ENCODE data around the gene TCP11L2. TPM values are rescaled to one million over a fixed set of nuclear protein-coding genes. Genes with fewer than 3 reads are reported as not detected.
A peak's percentile ranks its signal among the peaks of the same experiment; 100 is the strongest.

Gene TCP11L2
- total RNA-seq, 2 experiments from 2014 or later = 139 to 144 TPM

GRCh38 chr12:106297075-106297474 is 5.5 kb upstream of the TCP11L2 start:
- CTCF ChIA-PET = interaction anchor here (1.5 to 3.0 kb wide), 4 partner anchors 14 to 73 kb away, joined by 5 to 14 read pairs (median 8); partner anchors contain the start of gene POLR3B
- Mint-ChIP-seq H3K4me1 (ENCODE audit: low read depth) (peaks cover 25% of the 10 kb centered on the region), H3K36me3 (ENCODE audit: low read depth) (peaks cover 6% of the 10 kb centered on the region), H3K4me3 (no peak overlapping the region), H3K9me3 (no peaks in the 10 kb centered on the region), H3K27me3 (no peaks in the 10 kb centered on the region), H3K27ac (peak overlapping the region; percentile 40)
- Histone ChIP-seq H3K36me3 (ENCODE audit: insufficient read depth, low read length) (no peaks in the 10 kb centered on the region), H3K27me3 (ENCODE audit: control insufficient read depth in 1 of 2, insufficient read depth in 2 of 2, low read length in 2 of 2) (no peaks in the 10 kb centered on the region), H3K4me3 (ENCODE audit: low read length) (no peak overlapping the region), H3K27ac (ENCODE audit: low read depth in 1 of 2, low read length in 2 of 2) (no peak overlapping the region), H3K4me1 (ENCODE audit: insufficient read depth, low read length) (peaks cover 16% of the 10 kb centered on the region), H3K9me3 (ENCODE audit: control insufficient read depth in 1 of 2, insufficient read depth in 1 of 2, low read length in 2 of 2) (no peaks in the 10 kb centered on the region)
- no peak for TF ChIP-seq CTCF (IDR thresholded peaks at IDR 0.05)
- intact Hi-C loops (cut with DNase I, micrococcal nuclease) = no loop called here
- POLR2A ChIA-PET = interaction anchor here (0.8 to 1.9 kb wide), 5 partner anchors 12 to 70 kb away, joined by 3 to 7 read pairs (median 4); partner anchors contain the start of gene POLR3B
- no peak for ATAC-seq (ENCODE audit: poor library complexity)
- no peak for DNase-seq

DNA sequence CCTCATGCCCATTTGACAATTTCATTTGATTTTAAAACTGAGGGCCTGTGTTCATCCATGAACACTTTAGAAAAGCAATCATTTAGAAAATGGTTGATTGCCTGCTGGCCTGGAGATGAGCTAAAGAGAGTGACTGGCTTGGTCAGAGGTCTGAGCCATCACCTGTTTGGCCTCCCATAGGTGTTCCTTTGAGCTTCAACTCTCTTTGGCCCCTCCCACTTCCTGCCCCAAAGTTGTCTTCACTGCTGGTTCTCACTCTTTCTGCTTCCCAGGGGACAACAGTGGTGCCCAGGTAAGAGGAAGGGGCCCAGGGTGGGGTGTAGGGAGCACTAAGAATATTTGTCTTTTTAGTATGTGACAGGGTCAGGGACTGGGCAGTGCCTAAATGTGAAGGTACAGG is 4.9 kb upstream of the TCP11L2 start:
- H3K9me3 Mint-ChIP-seq = no peaks in the 10 kb centered on the region
- no peaks in the 10 kb centered on the region for H3K27me3 Mint-ChIP-seq
- Histone ChIP-seq H3K9me3 (ENCODE audit: control insufficient read depth in 1 of 2, insufficient read depth in 1 of 2, low read length in 2 of 2) (no peaks in the 10 kb centered on the region), H3K27me3 (ENCODE audit: control insufficient read depth in 1 of 2, insufficient read depth in 2 of 2, low read length in 2 of 2) (no peaks in the 10 kb centered on the region), H3K27ac (ENCODE audit: low read depth in 1 of 2, low read length in 2 of 2) (no peak overlapping the region), H3K4me1 (ENCODE audit: insufficient read depth, low read length) (peaks cover 17% of the 10 kb centered on the region), H3K4me3 (ENCODE audit: low read length) (no peak overlapping the region), H3K36me3 (ENCODE audit: insufficient read depth, low read length) (no peaks in the 10 kb centered on the region)
- H3K4me3 Mint-ChIP-seq = no peak overlapping the region
- CTCF ChIA-PET = interaction anchor here (1.5 to 3.0 kb wide), 4 partner anchors 15 to 74 kb away, joined by 5 to 14 read pairs (median 8); partner anchors contain the start of gene POLR3B
- DNase-seq (peak in 3 of 14 experiments; percentile 2 to 32 (median 21)), ATAC-seq (ENCODE audit: poor library complexity) (no peak)
- H3K27ac Mint-ChIP-seq = no peak overlapping the region
- peaks cover 25% of the 10 kb centered on the region for H3K4me1 Mint-ChIP-seq (ENCODE audit: low read depth)
- peaks cover 10% of the 10 kb centered on the region for H3K36me3 Mint-ChIP-seq (ENCODE audit: low read depth)
- POLR2A ChIA-PET = interaction anchor here (0.8 to 1.9 kb wide), 5 partner anchors 12 to 71 kb away, joined by 3 to 7 read pairs (median 4); partner anchors contain the start of gene POLR3B
- no peak for TF ChIP-seq CTCF (IDR thresholded peaks at IDR 0.05)
- intact Hi-C loops (cut with DNase I, micrococcal nuclease) = no loop called here

- POLR2A ChIA-PET = no interaction called here
- no peak overlapping the region for H3K4me3 Mint-ChIP-seq
- no peaks in the 10 kb centered on the region for H3K9me3 ChIP-seq (ENCODE audit: control insufficient read depth in 1 of 2, insufficient read depth in 1 of 2, low read length in 2 of 2)
- DNase-seq (no peak), ATAC-seq (ENCODE audit: poor library complexity) (no peak)
- TF ChIP-seq CTCF (IDR thresholded peaks at IDR 0.05) = no peak
- peaks cover 21% of the 10 kb centered on the region for H3K36me3 Mint-ChIP-seq (ENCODE audit: low read depth)
- H3K27ac Mint-ChIP-seq = peak overlapping the region; percentile 43
- H3K9me3 Mint-ChIP-seq = no peaks in the 10 kb centered on the region
- intact Hi-C loops (cut with DNase I, micrococcal nuclease) = no loop called here
- no peak overlapping the region for H3K4me3 ChIP-seq (ENCODE audit: low read length)
- no peaks in the 10 kb centered on the region for H3K27me3 ChIP-seq (ENCODE audit: control insufficient read depth in 1 of 2, insufficient read depth in 2 of 2, low read length in 2 of 2)
- peaks cover 32% of the 10 kb centered on the region for H3K4me1 ChIP-seq (ENCODE audit: insufficient read depth, low read length)
- peaks cover 37% of the 10 kb centered on the region for H3K4me1 Mint-ChIP-seq (ENCODE audit: low read depth)
- peaks cover 4% of the 10 kb centered on the region for H3K36me3 ChIP-seq (ENCODE audit: insufficient read depth, low read length)
- CTCF ChIA-PET = interaction anchor here (1.1 to 3.4 kb wide), 2 partner anchors 15 to 72 kb away, joined by 3 to 15 read pairs; no protein-coding TSS in a partner anchor
- H3K27ac ChIP-seq (ENCODE audit: low read depth in 1 of 2, low read length in 2 of 2) = no peak overlapping the region
- H3K27me3 Mint-ChIP-seq = no peaks in the 10 kb centered on the region
Measured at GRCh38 chr12:106299202-106299774, 3.2 kb upstream of the TCP11L2 start.

Measured in CD4-positive, alpha-beta T cell (primary cell).